GM12875 (cell line): ENCODE data around the gene CARS2.

Source experiments
- H3K4me3 ChIP-seq: one replicate; pipeline ENCODE4 v1.5.1; 2011; ENCODE audit warnings: low read depth, low read length, control low read depth
- TF ChIP-seq, protein P1 (sequence below): IDR thresholded peaks from 2 replicates; pipeline ENCODE4 v1.5.1; 2011; ENCODE audit warnings: low read depth, mild to moderate bottlenecking, control low read depth, inconsistent platforms, low read length, moderate library complexity, borderline replicate concordance; ENCODE audit not compliant: insufficient read depth

The CARS2 gene

DNA sequence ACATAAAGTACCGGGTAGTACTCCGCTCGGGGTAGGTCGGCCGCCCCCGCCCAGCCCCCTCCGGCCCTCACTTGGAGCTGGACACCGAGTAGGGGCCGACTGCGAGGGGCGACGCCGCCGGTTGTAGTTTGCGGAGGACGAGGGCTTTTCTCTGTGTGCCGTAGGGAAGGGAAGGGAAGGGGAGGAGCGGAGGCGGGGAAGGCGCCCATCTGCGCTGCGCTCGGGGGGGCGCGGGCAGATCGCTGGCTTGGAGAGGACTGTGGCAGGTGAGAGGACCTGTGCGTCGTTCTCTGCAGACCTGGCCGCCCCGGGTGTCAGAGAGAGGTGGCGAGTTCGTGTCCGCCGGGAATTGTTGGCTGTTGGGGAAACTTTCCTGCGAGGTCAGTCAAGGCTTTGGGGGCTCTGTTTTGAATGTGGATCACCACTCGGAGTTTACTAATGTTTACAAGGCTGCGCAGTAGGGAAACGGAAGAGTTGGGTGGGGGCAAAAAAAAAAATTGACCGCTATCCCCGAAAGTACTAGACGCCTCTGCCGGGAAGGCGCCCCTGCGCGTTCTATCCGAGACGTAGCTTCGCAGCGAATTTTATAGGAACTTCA is 9.0 kb upstream of the CARS2 start:
- TF ChIP-seq, protein P1, sequence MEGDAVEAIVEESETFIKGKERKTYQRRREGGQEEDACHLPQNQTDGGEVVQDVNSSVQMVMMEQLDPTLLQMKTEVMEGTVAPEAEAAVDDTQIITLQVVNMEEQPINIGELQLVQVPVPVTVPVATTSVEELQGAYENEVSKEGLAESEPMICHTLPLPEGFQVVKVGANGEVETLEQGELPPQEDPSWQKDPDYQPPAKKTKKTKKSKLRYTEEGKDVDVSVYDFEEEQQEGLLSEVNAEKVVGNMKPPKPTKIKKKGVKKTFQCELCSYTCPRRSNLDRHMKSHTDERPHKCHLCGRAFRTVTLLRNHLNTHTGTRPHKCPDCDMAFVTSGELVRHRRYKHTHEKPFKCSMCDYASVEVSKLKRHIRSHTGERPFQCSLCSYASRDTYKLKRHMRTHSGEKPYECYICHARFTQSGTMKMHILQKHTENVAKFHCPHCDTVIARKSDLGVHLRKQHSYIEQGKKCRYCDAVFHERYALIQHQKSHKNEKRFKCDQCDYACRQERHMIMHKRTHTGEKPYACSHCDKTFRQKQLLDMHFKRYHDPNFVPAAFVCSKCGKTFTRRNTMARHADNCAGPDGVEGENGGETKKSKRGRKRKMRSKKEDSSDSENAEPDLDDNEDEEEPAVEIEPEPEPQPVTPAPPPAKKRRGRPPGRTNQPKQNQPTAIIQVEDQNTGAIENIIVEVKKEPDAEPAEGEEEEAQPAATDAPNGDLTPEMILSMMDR, result no peak
- H3K4me3 ChIP-seq, result peak overlapping the region; percentile 88

DNA sequence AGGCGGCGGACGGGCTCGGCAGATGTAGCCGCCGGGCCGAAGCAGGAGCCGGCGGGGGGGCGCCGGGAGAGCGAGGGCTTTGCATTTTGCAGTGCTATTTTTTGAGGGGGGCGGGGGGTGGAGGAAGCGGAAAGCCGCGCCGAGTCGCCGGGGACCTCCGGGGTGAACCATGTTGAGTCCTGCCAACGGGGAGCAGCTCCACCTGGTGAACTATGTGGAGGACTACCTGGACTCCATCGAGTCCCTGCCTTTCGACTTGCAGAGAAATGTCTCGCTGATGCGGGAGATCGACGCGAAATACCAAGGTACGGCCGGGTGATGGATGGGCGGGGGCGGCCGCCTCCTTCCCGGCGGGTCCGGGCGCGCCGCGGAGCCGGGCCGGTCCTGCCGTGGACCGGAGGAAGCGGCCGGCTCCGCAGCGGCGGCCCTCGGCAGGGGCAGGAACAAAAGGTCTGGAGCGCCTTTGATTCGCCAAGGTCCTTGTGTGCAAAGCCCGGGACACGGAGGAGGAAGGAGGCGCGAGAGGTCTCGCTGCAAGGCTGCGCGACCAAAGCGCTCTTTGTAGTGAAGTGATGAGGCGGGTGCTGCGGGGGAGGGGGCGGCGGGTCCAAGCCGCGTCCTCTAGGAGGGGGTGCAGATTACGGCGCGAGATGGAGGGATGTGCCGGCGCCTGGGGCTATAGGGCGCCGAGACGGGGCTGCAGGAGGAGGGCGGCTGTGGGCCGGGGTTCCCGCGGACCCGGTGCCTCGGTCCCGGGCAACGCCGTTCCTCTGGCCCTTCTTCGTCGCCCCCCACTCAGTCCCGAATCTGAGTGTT is 8.3 kb upstream of the CARS2 start:
- peak overlapping the region; percentile 88 for H3K4me3 ChIP-seq
- TF ChIP-seq, protein P1, result peak; percentile 21; the same call in 1 of the 2 replicates

GRCh38 chr13:110713642-110713952 is 7.7 kb upstream of the CARS2 start, which contains the start of gene ING1:
Gene ING1 (plus strand): TSS chr13:110713700. CDS start chr13:110714150, 450 bp downstream.
- H3K4me3 ChIP-seq, result peak within 1 kb of the TSS; percentile 88
- TF ChIP-seq, protein P1, result no peak

DNA sequence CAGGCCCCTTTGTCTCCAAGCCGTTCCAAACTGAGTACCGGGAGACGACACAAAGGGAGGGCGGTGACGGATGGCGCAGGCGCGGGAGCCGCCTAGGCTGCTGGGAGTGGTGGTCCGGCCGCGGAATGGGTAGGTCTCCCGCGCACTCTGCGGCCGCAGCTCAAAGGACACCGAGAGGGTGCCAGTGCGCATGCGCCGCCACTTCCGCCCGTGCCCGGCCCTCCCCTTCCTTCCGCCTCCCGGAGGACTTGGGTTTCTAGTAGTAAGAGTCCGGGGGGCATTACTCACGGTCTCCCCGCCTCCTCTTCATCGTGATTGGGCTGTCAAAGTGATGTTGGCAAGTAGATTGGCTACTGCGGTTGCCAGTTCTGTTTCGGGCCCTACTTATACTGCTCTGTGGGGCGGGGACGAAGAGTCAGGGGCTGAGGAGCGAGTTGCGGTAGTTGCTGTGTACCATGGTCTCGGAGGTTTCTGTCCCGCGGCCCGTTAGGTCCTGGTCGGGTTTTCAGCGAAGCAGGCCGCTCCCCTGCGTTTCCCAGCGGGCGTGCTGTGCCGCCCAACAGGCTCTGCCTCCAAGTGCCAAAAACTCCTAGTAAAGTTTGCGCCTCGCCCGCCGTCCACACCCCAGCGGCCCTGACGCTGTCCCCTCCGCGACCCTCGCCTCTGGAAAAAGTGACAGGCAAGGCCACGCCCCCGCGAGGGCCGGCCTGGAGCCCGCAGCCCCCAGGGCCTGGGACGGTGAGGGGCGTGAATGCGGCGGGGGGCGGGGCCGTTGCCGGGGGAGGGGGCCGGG is 7.1 kb upstream of the CARS2 start:
- TF ChIP-seq, protein P1, result no peak
- H3K4me3 ChIP-seq, result peak overlapping the region; percentile 88

GRCh38 chr13:110712081-110712848 is 6.3 kb upstream of the CARS2 start:
- peak overlapping the region; percentile 83 for H3K4me3 ChIP-seq
- TF ChIP-seq, protein P1, result no peak

DNA sequence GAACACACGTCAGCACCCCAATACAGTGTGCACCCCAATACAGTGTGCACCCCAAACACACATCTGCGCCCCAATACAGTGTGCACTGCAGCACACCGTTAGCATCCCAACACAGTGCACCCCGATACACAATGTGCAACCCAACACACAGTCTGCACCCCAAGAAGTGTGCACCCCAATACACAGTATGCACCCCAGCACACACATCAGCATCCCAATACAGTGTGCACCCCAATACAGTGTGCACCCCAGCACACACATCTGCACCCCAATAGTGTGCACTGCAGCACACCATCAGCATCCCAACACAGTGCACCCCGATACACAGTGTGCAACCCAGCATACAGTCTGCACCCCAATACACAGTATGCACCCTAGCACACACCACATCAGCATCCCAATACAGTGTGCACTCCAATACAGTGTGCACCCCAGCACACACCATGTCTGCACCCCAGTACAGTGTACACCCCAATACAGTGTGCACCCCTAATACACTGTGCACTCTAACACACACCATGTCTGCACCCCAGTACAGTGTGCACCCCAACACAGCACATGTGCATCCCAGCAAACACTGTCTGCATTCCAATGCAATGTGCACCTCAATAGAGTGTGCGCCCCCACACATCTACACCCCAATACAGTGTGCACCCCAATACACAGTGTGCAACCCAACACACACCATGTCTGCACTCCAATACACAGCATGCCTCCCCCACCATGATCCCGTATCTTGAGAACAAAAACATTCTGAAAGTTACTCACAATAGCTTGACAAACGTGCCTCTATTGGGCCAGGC is 855 bp upstream of the CARS2 start:
- peak overlapping the region; percentile 63 for H3K4me3 ChIP-seq
- TF ChIP-seq, protein P1, result no peak
